MCF 10A (cell line): Measurements from ENCODE around the gene DGCR2. TPM values are rescaled to one million over a fixed set of nuclear protein-coding genes. Genes with fewer than 3 reads are reported as not detected.

Experiments
- BruUV-seq: library from RNA; stranded (reverse); fragments of 400-500 nt; replicated peaks from 2 replicates; lab custom pipeline; 2021; lab: Mats Ljungman, UMichigan
- CTCF ChIA-PET: fragments of 300-600 bp; sonication (Branson Sonifier 250); formaldehyde crosslinking; extraction: SDS; loops from one replicate; lab custom pipeline; 2021; ENCODE audit warnings: antibody characterized with exemption, inconsistent platforms; lab: Yijun Ruan, JAX
- POLR2A ChIA-PET: fragments of 300-600, 350-650 bp; sonication (Branson Sonifier 250); formaldehyde crosslinking; extraction: SDS; loops from one replicate; lab custom pipeline; 2020; ENCODE audit warnings: antibody characterized with exemption, inconsistent platforms; lab: Yijun Ruan, JAX
- DNase-seq: peaks from one replicate; pipeline ENCODE4 v3.0.0-alpha.2; 2018; ENCODE audit not compliant: unreplicated experiment
- H3K27ac Mint-ChIP-seq: one replicate; pipeline ENCODE4 v1.8.0; 2022; ENCODE audit warnings: mild to moderate bottlenecking, low read depth, mixed read lengths; ENCODE audit not compliant: unreplicated experiment
- H3K27me3 Mint-ChIP-seq: one replicate; pipeline ENCODE4 v1.8.0; 2022; ENCODE audit warnings: mixed read lengths; ENCODE audit not compliant: insufficient read depth, unreplicated experiment
- H3K36me3 Mint-ChIP-seq: one replicate; pipeline ENCODE4 v1.8.0; 2022; ENCODE audit warnings: mild to moderate bottlenecking, moderate library complexity, mixed read lengths; ENCODE audit not compliant: insufficient read depth, unreplicated experiment
- H3K4me1 Mint-ChIP-seq: one replicate; pipeline ENCODE4 v1.8.0; 2022; ENCODE audit warnings: mixed read lengths; ENCODE audit not compliant: insufficient read depth, unreplicated experiment
- H3K4me3 Mint-ChIP-seq: one replicate; pipeline ENCODE4 v1.8.0; 2022; ENCODE audit warnings: mild to moderate bottlenecking, moderate library complexity, mixed read lengths; ENCODE audit not compliant: unreplicated experiment
- H3K9me3 Mint-ChIP-seq: one replicate; pipeline ENCODE4 v1.8.0; 2022; ENCODE audit warnings: mixed read lengths; ENCODE audit not compliant: unreplicated experiment
- intact Hi-C: fragments of 100-400 bp; cut with micrococcal nuclease; formaldehyde crosslinking; loops from 2 replicates; pipeline ENCODE4 v1.14.1; 2022
- total RNA-seq: library from RNA; stranded (reverse); gene quantifications from 2 replicates; pipeline ENCODE4 v1.2.3, GENCODE V29; 2022
- TF ChIP-seq, protein P1 (sequence below): fragments of 200-600 bp; IDR thresholded peaks from one replicate; pipeline ENCODE4 v1.8.0; 2022; ENCODE audit warnings: antibody characterized with exemption, mild to moderate bottlenecking; ENCODE audit not compliant: unreplicated experiment

The DGCR2 gene
- total RNA-seq, 1 experiment from 2014 or later, result 41.2 TPM

DNA sequence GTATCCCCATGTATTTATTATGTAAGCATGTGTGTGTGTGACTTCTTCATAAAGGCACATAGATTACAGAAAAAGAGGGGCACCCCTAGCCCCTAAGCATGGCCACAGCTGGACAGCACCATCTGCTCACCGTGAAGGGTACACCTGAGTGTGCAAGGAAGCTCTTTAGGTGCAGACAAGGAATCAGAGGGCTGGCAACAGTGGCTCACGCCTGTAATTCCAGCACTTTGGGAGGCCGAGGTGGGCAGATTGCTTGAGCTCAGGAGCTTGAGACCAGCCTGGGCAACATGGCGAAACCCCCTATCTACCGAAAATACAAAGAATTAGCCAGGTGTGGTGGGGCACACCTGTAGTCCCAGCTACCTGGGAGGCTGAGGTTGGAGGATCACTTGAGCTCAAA is 56.3 kb downstream of the DGCR2 start:
- ChIA-PET CTCF (interaction anchor here (0.6 kb wide), 1 partner anchor 508 kb away, joined by 3 read pairs; no protein-coding TSS in a partner anchor), POLR2A (interaction anchor here (0.7 kb wide), 1 partner anchor 12 kb away, joined by 3 read pairs; no protein-coding TSS in a partner anchor)
- Mint-ChIP-seq H3K27me3 (no peaks in the 10 kb centered on the region), H3K36me3 (peaks cover 68% of the 10 kb centered on the region), H3K9me3 (no peaks in the 10 kb centered on the region), H3K4me3 (no peak overlapping the region), H3K4me1 (peaks cover 8% of the 10 kb centered on the region), H3K27ac (no peak overlapping the region)
- DNase-seq, result no peak
- BruUV-seq, result no TSS peak
- intact Hi-C loops, result no loop called here
- TF ChIP-seq, protein P1, sequence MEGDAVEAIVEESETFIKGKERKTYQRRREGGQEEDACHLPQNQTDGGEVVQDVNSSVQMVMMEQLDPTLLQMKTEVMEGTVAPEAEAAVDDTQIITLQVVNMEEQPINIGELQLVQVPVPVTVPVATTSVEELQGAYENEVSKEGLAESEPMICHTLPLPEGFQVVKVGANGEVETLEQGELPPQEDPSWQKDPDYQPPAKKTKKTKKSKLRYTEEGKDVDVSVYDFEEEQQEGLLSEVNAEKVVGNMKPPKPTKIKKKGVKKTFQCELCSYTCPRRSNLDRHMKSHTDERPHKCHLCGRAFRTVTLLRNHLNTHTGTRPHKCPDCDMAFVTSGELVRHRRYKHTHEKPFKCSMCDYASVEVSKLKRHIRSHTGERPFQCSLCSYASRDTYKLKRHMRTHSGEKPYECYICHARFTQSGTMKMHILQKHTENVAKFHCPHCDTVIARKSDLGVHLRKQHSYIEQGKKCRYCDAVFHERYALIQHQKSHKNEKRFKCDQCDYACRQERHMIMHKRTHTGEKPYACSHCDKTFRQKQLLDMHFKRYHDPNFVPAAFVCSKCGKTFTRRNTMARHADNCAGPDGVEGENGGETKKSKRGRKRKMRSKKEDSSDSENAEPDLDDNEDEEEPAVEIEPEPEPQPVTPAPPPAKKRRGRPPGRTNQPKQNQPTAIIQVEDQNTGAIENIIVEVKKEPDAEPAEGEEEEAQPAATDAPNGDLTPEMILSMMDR, result no peak

DNA sequence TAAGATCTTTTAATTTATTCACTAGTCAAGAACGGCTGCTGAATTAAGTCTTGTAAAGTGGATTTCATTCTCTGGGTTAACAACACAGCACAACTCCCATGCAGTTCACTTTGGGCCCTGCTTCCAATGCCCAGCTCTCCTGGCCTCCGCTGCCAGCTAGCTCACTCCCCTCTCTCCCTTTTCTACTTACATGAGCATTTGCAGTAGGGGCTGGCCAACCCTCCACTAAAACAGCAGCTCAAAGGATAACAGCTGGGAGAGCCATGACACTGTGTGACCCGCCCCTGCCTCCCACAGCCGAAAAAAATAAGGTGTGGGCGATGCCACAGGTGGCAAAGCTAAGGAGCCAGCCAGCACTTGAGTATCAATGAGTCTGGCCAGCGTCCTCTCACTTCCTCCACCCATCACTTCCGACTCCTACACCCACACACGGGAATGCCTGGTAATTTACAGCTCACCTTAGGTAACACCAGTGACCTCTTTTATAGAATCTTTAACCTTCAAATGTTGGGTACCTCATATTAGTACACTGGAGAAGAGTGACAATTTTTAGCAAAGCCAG is 56.8 kb downstream of the DGCR2 start:
- Mint-ChIP-seq H3K4me3 (no peak overlapping the region), H3K27ac (no peak overlapping the region), H3K4me1 (peaks cover 8% of the 10 kb centered on the region), H3K9me3 (no peaks in the 10 kb centered on the region), H3K27me3 (no peaks in the 10 kb centered on the region), H3K36me3 (peaks cover 67% of the 10 kb centered on the region)
- intact Hi-C loops, result no loop called here
- DNase-seq, result no peak
- TF ChIP-seq, protein P1, result no peak
- ChIA-PET CTCF (no interaction called here), POLR2A (no interaction called here)
- BruUV-seq, result no TSS peak

DNA sequence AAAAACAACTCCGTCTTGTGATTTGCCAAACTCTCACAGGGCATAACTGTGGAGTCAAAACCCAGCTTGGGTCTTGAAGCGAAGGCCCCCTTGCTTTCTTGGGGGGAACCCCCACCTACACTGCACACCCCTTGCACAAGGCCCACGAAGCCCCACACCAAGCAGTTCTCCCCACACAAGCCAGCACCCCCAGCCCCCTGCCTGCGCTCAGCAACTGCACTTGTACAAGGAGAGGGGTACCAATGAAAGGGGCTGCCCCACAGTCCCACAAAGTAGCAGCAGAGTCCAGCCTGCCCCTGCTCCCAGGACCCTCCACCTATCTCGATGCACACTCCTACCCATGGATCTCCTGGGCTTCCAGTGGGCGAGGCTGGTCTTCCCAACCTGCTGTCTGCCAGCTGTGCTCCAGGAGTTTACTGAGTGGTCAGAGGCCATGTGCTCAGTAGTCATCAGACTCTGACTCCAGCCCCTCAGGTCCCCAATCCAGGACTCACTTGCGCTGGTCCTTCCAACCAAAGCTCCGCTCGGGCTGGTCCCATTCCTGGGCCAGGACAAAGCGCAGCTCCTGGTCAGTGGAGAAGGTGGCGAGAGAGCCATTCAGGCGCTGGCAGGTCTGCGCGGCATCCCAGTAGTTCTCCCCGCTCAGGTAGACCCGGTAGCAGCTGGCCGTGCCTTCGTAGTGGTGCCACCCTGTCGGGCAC is 57.7 kb downstream of the DGCR2 start:
- no peak overlapping the region for H3K4me3 Mint-ChIP-seq
- intact Hi-C loops, result no loop called here
- H3K36me3 Mint-ChIP-seq, result peaks cover 70% of the 10 kb centered on the region
- BruUV-seq, result no TSS peak
- CTCF ChIA-PET, result no interaction called here
- no peak overlapping the region for H3K27ac Mint-ChIP-seq
- TF ChIP-seq, protein P1, result no peak
- POLR2A ChIA-PET, result no interaction called here
- DNase-seq, result no peak
- no peaks in the 10 kb centered on the region for H3K27me3 Mint-ChIP-seq
- no peaks in the 10 kb centered on the region for H3K9me3 Mint-ChIP-seq
- peaks cover 14% of the 10 kb centered on the region for H3K4me1 Mint-ChIP-seq

DNA sequence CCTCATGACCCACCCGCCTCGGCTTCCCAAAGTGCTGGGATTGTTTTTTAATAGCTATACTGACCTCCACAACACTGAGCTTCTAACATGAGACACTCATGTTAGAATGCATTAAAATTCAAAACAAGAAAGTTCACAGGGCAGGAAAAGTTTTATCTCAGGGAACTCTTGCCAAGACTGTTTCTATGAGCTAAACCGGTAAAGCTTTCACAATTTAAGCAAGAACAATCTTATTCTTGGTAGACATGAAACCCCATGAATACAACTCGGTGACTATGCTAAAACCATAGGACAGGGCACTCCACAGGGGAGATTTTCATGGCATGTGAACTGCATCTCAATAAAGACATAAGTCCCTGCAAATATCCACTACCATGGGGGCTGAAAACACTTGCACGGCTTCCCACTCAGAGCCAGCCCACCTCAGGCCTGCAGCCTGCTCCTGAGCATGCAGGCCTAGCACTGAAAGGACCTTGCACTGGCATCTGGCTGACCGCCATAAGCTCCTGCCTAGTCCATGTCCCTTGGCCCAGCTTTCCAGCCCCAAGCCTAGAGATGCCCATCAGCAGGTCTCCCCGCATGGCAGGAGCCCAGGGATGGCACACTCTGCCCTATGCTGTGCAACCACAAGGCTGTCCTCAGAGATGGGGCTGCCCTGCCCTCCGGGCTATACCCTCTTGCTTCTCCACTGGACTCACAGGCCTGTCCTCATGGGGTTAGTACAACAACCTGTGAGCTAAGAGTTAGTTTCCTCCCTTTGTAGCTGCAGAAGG is 58.4 kb downstream of the DGCR2 start:
- TF ChIP-seq, protein P1, result no peak
- CTCF ChIA-PET, result no interaction called here
- POLR2A ChIA-PET, result no interaction called here
- Mint-ChIP-seq H3K9me3 (no peaks in the 10 kb centered on the region), H3K27me3 (no peaks in the 10 kb centered on the region), H3K36me3 (peaks cover 63% of the 10 kb centered on the region), H3K27ac (no peak overlapping the region), H3K4me1 (peaks cover 14% of the 10 kb centered on the region), H3K4me3 (no peak overlapping the region)
- intact Hi-C loops, result no loop called here
- no peak for DNase-seq
- no TSS peak for BruUV-seq
